C4-2B (cell line): Measurements from ENCODE around the gene SPIN2B.
"Not testable (repeated sequence)": the region's sequence is repeated elsewhere in the genome, so short reads cannot be mapped to it uniquely, and the experiment has no call there.

Experiments
- H3K27ac ChIP-seq: fragments of 450-650 bp; 2 replicates; pipeline ENCODE4 v1.5.1; 2017
- ZFX ChIP-seq: fragments of 450-650 bp; IDR thresholded peaks from 2 replicates; pipeline ENCODE4 v1.6.1; 2017
- TF ChIP-seq, protein P1 (sequence below): fragments of 450-650 bp; conservative IDR thresholded peaks from 2 replicates; pipeline ENCODE4 v1.5.1; 2017; ENCODE audit warnings: mild to moderate bottlenecking

The SPIN2B gene

DNA sequence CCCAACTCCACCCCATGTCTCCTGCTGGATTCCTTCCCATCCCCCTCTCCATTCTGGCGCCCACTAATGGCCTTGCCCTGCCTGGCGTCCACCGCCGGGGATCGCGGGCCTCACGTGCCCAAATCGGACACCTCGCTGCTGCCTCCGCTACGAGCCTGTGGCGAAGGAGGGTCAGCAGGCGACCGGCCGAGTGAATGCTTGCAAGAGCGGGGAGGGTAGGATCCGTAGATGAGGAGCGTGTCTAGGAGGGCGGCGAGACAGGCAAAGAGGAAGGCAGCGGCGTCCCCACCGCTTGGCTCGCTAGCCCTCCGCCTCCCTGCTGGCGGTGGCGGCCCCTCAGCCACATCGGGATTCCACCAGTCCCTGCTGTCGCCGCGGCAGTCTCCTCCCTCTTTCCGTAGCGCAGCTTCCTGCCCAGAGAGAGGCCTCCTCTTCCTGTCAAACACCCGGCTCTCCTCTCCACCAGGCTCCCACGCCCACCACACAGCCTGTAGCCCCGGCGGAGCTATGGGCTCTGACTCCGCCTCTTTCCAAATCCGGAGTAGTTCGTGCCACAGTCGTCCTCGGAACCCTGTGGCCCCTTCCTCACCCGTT is at the start of gene SPIN2B:
Gene SPIN2B, minus strand, starts transcription at position 387 of the 594 bp plus-strand sequence.
- peak within 1 kb of the TSS; percentile 89 for H3K27ac ChIP-seq
- TF ChIP-seq, protein P1, sequence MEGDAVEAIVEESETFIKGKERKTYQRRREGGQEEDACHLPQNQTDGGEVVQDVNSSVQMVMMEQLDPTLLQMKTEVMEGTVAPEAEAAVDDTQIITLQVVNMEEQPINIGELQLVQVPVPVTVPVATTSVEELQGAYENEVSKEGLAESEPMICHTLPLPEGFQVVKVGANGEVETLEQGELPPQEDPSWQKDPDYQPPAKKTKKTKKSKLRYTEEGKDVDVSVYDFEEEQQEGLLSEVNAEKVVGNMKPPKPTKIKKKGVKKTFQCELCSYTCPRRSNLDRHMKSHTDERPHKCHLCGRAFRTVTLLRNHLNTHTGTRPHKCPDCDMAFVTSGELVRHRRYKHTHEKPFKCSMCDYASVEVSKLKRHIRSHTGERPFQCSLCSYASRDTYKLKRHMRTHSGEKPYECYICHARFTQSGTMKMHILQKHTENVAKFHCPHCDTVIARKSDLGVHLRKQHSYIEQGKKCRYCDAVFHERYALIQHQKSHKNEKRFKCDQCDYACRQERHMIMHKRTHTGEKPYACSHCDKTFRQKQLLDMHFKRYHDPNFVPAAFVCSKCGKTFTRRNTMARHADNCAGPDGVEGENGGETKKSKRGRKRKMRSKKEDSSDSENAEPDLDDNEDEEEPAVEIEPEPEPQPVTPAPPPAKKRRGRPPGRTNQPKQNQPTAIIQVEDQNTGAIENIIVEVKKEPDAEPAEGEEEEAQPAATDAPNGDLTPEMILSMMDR = peak; percentile 32
- 0 out of 2 replicates have a peak, but pooled peaks have one; percentile 32 for TF ChIP-seq ZFX

DNA sequence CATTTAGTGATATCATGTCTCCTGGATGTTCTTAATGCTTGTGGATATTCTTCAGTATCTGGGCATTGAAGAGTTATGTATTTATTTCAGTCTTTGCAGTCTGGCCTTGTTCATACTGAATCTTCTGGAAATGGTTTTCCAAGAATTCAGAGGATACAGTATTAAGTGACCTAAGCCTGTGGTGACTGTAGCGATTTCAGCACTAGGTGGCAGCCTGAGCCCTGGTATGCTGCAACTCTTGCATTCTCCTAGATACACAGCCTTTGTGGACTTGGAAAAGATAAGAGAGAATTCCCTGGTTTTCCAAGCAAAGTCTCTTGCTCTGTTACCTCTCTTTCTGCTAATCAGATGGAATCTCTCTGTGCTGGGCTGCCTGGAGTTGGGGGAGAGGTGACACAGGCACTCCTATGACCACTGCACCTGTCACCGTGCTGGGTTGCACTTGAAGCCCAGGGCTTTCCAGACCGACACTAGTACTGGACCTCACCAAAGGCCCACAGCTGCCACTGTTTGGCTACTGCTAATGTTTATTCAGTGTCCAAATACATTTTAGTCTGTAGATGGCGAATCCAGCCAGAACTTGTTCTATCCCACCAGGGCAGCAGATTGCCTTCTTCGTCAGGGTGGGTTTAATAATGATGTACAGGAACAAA is 35.2 kb upstream of the SPIN2B start:
- no peak overlapping the region for H3K27ac ChIP-seq
- no peak for TF ChIP-seq ZFX
- TF ChIP-seq, protein P1 = peak; percentile 57

DNA sequence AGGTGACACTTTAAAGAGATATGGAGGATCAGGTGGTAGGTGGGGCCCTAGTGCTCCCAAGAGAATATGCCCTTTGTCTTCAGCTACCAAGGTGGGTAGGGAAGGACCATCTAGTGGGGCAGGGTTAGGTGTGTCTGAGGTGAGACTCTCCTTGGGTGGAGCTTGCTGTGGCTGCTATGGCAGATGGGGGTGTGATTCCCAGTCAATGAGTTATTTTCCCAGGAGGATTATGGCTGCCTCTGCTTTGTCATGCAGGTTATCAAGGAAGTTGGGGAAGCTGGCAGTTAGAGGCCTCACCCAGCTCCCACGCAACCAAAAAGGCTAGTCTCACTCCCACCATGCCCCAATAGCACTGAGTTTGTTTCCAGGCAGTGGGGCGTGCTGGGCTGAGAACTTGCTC is 33.8 kb upstream of the SPIN2B start:
- TF ChIP-seq ZFX = no peak
- TF ChIP-seq, protein P1 = no peak
- no peak overlapping the region for H3K27ac ChIP-seq

DNA sequence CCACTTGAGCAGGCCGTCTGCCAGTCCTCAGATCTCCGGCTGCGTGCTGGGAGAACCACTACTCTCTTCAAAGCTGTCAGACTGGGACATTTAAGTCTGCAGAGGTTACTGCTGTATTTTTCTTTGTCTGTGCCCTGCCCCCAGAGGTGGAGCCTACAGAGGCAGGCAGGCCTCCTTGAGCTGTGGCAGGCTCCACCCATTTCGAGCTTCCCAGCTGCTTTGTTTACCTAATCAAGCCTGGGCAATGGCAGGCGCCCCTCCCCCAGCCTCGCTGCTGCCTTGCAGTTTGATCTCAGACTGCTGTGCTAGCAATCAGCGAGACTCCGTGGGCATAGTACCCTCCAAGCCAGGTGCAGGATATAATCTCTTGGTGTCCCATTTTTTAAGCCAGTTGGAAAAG is 30.9 kb upstream of the SPIN2B start:
- H3K27ac ChIP-seq = not testable (repeated sequence)

DNA sequence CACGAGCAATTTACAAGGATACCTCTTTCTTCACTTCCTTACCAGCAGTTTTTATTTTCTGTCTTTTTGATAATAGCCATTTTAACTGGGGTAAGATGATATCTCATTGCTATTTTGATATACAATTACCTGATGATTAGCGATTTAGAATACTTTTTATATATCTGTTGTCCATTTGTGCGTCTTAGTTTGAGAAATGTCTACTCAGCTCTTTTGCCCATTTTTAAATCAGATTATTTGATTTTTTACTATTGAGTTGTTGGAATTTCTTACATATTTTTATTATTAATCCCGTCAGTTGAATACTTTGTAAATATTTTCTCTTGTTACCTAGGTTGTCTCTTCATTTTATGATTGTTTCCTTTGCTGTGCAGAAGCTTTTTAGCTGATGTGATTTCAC is 17.3 kb upstream of the SPIN2B start:
- no peak for TF ChIP-seq ZFX
- TF ChIP-seq, protein P1 = no peak

DNA sequence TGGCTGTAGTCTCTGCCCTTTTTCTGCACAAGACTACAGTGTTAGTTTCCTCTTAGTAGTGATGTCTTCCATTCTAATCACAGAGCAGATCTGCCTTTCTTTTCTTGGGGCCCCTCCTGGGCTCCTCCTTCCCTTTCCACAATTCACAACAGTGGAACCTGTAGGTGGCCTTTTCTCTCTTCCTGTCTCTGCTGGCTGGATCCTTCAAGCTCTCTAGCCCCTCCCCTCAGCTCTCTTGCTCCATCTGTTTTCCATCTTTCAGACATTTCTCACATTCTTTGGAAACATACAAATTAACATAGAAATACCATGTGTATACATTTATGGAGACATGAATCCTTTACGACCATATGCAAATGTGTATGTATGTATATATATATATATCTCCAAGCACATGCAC is 16.2 kb upstream of the SPIN2B start:
- TF ChIP-seq, protein P1 = no peak
- TF ChIP-seq ZFX = no peak

More for the DNA sequence above, 17.3 kb upstream of the SPIN2B start:
- H3K27ac ChIP-seq = no peak overlapping the region

DNA sequence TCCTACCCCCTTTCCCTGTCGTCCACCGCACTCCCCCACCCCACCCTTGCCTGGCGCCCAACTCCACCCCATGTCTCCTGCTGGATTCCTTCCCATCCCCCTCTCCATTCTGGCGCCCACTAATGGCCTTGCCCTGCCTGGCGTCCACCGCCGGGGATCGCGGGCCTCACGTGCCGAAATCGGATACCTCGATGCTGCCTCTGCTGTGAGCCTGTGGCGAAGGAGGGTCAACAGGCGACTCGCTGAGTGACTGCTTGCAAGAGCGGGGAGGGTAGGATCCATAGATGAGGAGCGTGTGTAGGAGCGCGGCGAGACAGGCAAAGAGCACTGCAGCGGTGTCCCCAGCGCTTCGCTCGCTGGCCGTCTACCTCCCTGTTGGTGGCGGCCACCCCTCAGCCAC is 15.7 kb upstream of the SPIN2B start, which contains the start of gene SPIN2A:
Gene SPIN2A, minus strand, starts transcription at position 325 of the 400 bp plus-strand sequence. CDS start 800 bp downstream, outside the sequence.
- H3K27ac ChIP-seq = not testable (repeated sequence)

More for the DNA sequence above, 16.2 kb upstream of the SPIN2B start:
- no peak overlapping the region for H3K27ac ChIP-seq

DNA sequence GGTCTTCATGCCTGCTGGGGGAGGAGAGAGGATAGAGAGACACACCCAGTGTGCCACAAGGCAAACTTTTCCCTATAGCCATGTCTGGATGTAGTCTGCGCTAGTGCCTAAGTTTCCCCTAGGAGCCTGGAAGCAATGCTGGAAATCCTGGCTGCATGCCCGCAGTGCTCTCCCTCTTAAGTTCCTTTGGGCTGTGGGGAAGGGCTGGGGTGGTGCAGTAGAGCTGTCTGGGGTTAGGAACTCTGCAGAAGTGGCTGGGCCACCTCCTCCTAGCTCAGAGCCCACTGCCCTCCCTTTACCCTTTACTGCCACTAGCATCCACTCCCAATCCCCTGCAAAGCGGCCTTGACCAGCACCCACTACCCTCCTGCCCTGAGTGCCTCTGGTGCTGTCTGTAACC is 15.2 kb upstream of the SPIN2B start:
- H3K27ac ChIP-seq = not testable (repeated sequence)

DNA sequence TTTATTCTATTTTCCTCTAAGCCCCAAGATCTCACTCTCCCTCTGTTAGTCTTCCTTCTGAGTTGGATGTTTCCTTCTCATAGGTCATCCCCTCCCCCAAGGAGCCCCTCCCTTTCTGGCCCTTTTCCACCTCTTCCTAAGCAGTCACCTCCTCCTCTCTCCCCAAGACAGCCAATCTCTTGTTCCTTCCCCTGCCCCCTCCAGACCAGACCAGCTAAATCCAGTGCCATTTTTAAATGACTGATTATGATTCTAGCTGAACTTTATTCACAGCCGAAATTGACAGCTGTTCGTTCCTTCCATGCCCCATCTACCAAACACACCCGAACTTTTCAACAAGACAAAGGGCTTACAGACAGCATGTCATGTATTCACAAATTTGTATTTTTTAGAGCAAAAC is 13.9 kb upstream of the SPIN2B start:
- H3K27ac ChIP-seq = no peak overlapping the region
- TF ChIP-seq ZFX = no peak
- TF ChIP-seq, protein P1 = no peak
